AG08396 (cell line): ENCODE measurements around the gene SNX2.
A peak's percentile ranks its signal among the peaks of the same experiment; 100 is the strongest.
"Not testable (repeated sequence)": the region's sequence is repeated elsewhere in the genome, so short reads cannot be mapped to it uniquely, and the experiment has no call there.

Source experiments
- DNase-seq: peaks from one replicate; pipeline ENCODE4 v3.0.0; 2012; ENCODE audit warnings: low spot score, mixed read lengths

Gene SNX2

GRCh38 chr5:122844136-122844909, 69.4 kb downstream of the SNX2 start:
- DNase-seq: no peak

DNA sequence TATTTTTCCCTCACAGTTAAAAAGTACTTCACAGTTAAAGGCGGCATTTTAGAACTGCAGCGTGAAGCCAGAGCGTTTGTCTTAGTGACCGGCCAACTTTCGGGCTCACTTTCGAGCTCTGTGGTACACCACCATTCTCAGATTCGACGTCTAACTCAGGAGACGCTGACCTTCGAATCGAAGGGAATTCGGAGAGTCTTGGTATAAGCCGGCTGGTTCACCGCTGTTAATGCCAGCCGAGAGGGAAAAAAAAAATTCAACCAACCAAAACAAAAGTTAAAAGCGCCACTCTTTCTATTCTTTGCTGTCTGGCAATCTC, 70.0 kb downstream of the SNX2 start:
- no peak for DNase-seq

DNA sequence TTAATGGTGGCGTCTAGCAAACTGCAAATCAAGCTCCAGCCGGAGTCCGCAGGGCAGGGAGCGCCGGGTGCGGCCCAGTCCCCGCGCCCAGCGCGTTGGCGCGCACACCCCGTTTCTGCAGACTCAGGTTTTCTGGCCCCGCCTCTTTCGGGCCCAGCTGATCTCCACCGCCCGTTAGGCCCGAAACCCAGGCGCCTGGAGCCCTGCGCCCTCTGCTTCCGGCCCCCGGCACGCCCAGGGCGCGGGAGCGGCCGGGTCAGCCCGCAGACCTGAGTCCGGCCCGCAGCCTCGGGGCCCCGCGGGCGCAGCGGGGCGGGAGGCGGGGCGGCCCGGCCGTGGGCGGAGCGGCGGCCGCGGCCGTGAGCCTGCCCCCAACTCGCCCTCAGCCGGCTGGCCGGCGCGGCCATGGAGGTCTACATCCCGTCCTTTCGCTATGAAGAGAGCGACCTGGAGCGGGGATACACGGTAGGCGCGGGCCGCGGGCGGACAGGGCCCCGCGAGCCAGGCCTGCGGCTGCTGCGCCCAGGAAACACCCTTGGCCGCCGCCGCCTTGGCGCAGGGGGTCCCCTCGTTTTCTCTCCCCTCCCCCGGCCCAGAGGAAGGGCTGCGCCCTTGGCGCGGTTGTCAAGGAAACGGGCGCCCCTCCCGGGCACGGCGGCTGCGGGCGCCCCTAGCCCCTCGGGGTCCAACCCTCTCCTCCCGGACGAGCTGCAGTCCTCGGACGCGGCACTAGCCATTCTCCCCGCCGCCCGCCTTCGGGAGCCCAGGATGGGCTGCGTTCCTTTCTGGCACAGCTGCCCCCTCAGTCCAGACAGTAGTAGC, 70.6 kb downstream of the SNX2 start, which contains the start of gene SNX24:
SNX24 (plus strand) TSS at position 385 of the 822 bp plus-strand sequence; CDS start at position 406, 21 bp downstream.
- peak; percentile 93 for DNase-seq

- DNase-seq: peak; percentile 68
Measured at GRCh38 chr5:122846051-122846550, 71.2 kb downstream of the SNX2 start.

DNA sequence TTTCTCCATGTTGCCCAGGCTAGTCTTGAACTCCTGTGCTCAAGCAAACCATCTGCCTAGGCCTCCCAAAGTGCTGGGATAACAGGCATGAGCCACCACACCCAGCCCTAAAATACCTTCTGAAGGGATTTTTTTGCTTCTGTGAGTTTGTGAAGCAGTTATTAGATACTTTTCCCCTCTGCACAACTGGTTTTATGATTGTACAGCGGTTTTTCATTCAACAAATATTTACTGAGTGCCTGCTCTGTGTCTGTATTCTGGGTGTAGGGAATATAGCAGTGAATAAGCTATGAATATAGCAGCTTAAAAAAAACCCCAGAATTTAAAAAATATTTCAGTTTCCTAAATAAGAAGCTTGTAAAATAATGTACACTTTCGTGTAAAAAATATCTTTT, 72.8 kb downstream of the SNX2 start:
- DNase-seq: no peak

DNA sequence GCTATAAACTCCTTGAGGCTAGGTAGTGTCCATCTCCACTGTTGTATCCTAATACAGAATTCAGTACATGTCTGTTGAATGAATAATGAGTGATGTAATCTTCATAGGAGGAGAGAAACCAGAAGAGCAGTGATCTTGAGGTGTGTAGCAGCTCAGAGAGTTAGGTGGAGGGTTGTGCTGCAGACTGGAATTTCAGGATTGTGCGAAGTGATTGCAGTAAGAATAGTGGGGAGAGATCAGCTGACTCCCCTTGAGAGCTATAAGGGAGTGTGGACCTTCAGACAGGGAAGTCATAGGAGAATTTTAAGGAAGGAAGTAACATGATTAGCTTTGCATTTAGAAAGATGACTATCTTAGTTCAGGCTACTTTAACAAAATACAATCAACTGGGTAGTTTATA, 74.9 kb downstream of the SNX2 start:
- DNase-seq: no peak

DNA sequence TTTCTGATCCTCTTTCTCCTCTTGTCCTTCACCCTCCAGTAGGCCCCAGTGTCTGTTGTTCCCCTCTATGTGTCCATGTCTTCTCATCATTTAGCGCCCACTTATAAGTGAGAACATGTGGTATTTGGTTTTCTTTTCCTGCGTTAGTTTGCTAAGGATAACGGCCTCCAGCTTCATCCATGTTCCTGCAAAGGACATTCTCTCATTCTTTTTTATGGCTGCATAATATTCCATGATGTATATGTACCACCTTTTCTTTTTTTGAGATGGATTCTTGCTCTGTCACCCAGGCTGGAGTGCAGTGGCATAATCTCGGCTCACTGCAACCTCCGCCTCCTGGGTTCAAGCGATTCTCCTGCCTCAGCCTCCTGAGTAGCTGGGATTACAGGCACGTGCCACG, 82.7 kb downstream of the SNX2 start:
- not testable (repeated sequence) for DNase-seq

DNA sequence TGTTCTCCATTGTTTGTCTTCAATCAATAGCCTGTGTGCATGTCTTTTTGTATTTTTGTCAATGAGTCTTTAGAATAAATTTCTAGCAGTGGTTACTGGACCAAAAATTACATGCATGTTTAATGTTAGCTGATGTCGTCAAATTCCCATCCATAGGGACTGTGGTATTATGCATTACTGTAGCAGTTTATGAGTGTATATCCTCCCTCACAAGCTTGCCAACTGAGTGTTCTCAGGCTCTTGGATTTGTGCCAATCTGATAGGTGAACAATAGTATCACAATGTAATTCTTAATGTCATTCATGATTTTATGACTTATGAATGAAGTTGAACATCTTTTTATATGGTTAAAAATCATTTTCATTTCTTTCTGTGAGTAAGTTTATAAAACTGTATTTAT, 83.6 kb downstream of the SNX2 start:
- no peak for DNase-seq

GRCh38 chr5:122863240-122863639, 88.4 kb downstream of the SNX2 start:
- no peak for DNase-seq

- no peak for DNase-seq
Measured at GRCh38 chr5:122863721-122864120, 88.8 kb downstream of the SNX2 start.

DNA sequence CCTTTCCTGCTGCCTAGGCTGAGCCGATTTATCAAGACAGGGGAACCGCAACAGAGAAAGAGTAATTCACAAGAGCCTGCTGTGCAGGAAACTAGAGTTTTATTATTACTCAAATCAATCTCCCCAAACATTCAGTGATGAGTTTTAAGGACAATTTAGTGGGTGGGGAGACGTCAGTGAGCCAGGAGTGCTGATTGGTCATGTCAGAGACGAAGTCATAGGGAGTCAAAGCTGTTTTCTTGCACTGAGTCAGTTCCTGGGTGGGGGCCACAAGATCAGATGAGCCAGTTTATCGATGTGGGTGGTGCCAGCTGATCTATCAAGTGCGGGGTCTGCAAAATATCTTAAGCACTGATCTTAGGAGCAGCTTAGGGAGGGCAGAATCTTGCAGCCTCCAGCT, 89.5 kb downstream of the SNX2 start:
- no peak for DNase-seq

- DNase-seq: no peak
Measured at GRCh38 chr5:122864842-122865241, 90.0 kb downstream of the SNX2 start.

- DNase-seq: peak; percentile 29
Measured at GRCh38 chr5:122870219-122870856, 95.5 kb downstream of the SNX2 start.

DNA sequence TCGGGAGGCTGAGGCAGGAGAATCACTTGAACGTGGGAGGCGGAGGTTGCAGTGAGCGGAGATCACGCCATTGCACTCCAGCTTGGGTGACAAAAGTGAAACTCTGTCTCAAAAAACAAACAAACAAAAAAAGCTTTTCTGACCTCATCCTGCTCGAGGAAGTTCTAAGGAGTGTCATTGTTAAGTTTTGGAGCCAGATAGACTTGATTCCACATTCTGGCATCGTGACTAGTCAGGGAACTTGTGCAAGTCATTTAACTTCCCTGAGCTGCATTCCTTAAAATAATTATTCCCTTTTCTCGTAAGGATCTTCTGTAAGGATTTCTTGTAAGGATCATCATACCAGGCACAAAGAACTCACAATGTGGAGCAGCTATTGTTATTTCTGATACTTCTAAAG, 96.8 kb downstream of the SNX2 start:
- DNase-seq: no peak

DNA sequence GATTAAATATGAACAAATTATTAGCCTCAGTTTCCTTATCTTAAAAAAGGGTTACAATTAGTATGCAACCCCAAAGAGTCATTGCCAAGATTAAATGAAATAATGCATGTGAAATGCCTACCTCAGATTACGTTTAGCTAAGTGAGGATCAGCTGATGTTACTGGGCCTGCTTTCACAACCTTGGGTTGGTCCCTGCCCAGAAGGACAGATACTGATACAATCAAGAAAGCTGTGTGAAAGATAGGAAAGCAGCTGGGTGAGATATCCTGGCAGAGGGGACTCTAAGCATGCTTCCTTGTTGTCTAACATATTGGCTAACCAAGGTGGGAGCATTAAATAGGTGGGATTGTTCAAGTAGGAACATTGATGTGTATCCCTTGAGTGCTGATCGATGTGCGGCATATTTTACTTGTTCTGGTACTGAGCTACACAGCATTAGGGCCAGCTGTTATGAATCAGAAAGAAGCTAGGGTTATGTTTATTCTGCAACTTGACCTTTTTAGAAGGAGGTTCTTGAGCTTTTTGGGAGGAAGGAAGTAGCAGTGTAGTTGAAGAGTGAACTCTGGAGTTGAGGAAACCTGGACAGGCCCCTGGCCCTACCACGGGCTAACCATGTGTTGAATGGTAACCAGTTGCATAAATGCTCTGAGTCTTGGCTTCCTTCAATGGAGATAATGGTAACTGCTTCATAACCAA, 99.4 kb downstream of the SNX2 start:
- no peak for DNase-seq

- no peak for DNase-seq
Measured at GRCh38 chr5:122877518-122877917, 102.6 kb downstream of the SNX2 start.

- no peak for DNase-seq
Measured at GRCh38 chr5:122879076-122879475, 104.2 kb downstream of the SNX2 start.
